HUES6 (cell line): ENCODE data around the gene SYTL3.

Experiments used
- H3K27ac ChIP-seq: 2 replicates; pipeline ENCODE4 v1.7.0; 2013; ENCODE audit warnings: low read depth, mild to moderate bottlenecking, low read length, inconsistent platforms
- H3K27me3 ChIP-seq: 2 replicates; pipeline ENCODE4 v1.6.1; 2013; ENCODE audit warnings: low read length; ENCODE audit not compliant: control insufficient read depth, insufficient read depth
- H3K36me3 ChIP-seq: 2 replicates; pipeline ENCODE4 v1.6.1; 2013; ENCODE audit warnings: low read length; ENCODE audit not compliant: control insufficient read depth, insufficient read depth
- H3K4me1 ChIP-seq: 2 replicates; pipeline ENCODE4 v1.6.1; 2013; ENCODE audit warnings: low read length; ENCODE audit not compliant: control insufficient read depth, insufficient read depth
- H3K4me3 ChIP-seq: 2 replicates; pipeline ENCODE4 v1.5.1; 2013; ENCODE audit warnings: low read depth, low read length
- H3K9ac ChIP-seq: one replicate; pipeline ENCODE4 v1.6.1; 2013; ENCODE audit warnings: mild to moderate bottlenecking, low read length
- H3K9me3 ChIP-seq: 2 replicates; pipeline ENCODE4 v1.6.1; 2013; ENCODE audit warnings: low read depth, low read length; ENCODE audit not compliant: control insufficient read depth, insufficient read depth

The SYTL3 gene

DNA sequence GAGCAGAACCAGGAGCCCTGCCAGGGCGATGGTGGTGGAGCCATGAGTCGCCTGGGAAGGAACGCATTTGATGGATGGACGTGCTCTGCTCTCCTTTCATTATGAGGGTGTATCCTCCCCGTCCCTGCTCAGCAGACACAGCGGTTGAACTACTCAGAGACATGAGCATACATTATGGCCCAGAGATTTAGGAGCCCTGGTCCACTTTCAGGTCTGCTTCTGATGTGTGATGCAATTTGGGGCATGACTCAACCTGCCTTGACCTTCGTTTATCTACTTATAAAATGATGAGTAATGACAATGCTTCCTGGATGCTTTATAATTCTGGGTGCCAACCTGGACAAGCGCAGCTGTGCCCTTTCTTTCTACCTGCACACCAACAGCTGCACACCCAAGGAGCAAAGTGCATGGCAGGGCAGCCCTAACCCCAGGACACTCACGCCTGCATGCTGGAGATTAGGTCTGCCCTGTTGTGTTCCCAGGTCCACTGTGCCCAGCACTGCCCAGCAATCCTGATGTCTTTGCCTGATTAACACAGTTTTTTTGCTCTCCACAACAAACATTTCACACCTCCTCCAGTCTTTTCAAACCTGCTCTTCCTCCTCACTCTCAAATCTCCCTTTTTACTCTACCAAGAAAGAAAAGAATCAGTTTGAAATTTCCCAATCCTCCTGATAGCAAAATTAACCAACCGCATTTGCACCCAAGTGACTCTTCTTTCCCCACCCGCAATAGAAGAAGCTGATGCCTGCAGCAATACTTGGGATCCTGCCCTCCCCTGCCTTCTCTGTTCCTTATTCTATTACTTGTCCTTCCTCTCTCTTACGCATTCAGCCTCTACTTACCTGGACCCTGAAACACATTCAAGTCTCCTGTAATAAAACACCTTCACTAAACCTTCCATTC lies 88.1 kb downstream of the SYTL3 start:
- Histone ChIP-seq H3K27me3 (no peaks in the 10 kb centered on the region), H3K4me3 (no peak overlapping the region), H3K4me1 (no peaks in the 10 kb centered on the region), H3K9ac (no peak overlapping the region), H3K36me3 (no peaks in the 10 kb centered on the region), H3K27ac (no peak overlapping the region), H3K9me3 (peaks cover 14% of the 10 kb centered on the region)

DNA sequence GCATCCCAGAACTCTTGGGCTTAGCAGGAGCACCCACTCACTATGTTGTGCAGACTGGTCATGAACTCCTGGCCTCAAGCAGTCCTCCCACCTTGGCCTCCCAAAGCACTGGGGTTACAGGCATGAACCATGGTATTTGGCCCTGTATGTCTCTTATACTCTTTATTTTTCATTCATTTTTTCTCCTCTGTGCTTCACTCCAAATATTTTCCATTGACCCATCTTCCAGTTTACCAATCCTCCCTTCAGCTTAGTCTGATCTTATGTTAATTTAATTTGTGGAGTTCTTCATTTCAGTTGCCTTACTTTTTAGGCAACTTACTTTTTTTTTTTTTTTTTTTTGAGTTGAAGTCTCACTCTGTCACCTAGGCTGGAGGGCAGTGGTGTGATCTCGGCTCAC lies 89.8 kb downstream of the SYTL3 start:
- Histone ChIP-seq H3K4me3 (no peak overlapping the region), H3K27ac (no peak overlapping the region), H3K9me3 (peaks cover 7% of the 10 kb centered on the region), H3K27me3 (no peaks in the 10 kb centered on the region), H3K4me1 (no peaks in the 10 kb centered on the region), H3K9ac (no peak overlapping the region), H3K36me3 (no peaks in the 10 kb centered on the region)

DNA sequence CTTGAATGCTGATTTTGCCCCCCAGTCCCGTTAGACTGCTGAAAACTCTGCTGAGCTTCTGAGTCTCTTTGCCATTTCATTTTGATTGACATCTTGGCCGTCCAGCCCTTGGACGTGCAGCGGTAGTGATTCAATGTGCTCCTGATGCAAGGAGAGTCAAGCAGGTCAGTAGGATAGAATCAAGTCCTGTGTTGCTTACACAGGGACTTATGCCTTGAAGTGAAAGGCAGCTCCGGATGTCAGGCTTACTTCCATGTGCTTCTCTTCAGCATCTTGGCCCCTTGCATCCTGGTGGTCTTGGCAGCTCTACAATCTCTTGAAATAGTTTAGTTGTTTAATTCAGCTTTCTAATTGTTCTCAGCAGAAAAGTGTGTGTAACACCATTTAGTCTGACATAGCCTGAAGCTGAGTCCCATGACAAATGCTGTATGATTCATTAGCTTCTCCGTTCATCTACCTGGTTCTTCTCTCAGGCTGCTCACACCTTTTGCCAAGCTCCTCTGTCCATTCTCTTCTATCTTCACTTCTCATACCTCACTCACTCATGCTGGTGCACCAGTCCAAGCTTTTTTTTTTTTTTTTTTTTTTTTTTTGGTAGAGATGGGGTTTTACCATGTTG lies 93.3 kb downstream of the SYTL3 start:
- no peak overlapping the region for H3K27ac ChIP-seq
- no peaks in the 10 kb centered on the region for H3K36me3 ChIP-seq
- H3K9me3 ChIP-seq: peaks cover 5% of the 10 kb centered on the region
- H3K27me3 ChIP-seq: no peaks in the 10 kb centered on the region
- H3K4me3 ChIP-seq: no peak overlapping the region
- no peak overlapping the region for H3K9ac ChIP-seq
- no peaks in the 10 kb centered on the region for H3K4me1 ChIP-seq

DNA sequence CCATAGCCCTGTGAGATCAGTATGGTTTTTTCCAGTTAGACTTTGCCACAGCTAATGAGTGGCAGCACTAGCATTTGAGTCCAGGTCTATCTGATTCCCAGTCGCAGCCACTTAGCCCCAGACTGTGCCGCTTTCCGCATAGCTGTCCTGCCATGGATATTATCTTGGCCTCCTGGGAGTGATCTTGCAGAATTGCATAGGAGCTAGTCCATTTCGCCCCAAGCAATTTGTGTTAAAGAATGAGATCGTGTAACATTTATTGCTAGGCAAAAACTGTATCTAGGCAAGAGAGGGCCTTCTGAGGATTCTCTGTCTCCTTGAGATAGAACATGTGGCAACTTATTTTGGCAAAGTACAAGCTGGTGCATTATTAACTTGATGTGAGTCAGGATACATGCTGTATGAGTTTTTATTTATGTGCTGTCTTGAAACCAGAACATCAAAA lies 95.2 kb downstream of the SYTL3 start:
- Histone ChIP-seq H3K4me1 (no peaks in the 10 kb centered on the region), H3K4me3 (no peak overlapping the region), H3K9ac (no peak overlapping the region), H3K27ac (no peak overlapping the region), H3K27me3 (no peaks in the 10 kb centered on the region), H3K9me3 (no peaks in the 10 kb centered on the region), H3K36me3 (no peaks in the 10 kb centered on the region)

DNA sequence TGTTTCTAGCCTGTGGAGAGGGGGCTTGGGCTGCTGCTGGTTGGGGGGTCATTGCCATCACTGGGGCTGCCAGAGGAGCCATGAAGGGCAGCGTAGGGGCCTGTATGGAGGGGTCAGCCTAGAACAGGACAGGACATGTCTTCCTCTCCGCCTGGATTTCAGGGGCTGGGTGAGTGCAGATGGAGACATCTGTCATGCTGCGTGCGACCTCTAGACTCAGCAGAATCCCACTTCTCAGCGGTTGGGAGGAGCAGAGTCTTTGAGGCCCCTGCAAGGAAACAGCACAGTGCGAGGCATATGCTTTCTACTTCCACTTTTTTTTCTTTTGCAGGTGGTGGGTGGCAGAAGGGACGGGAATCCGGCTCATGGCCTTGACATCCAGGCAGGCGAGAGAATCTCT lies 101.4 kb downstream of the SYTL3 start:
- no peak overlapping the region for H3K4me3 ChIP-seq
- H3K4me1 ChIP-seq: peaks cover 13% of the 10 kb centered on the region
- H3K9me3 ChIP-seq: no peaks in the 10 kb centered on the region
- H3K27me3 ChIP-seq: no peaks in the 10 kb centered on the region
- no peaks in the 10 kb centered on the region for H3K36me3 ChIP-seq
- no peak overlapping the region for H3K9ac ChIP-seq
- no peak overlapping the region for H3K27ac ChIP-seq

DNA sequence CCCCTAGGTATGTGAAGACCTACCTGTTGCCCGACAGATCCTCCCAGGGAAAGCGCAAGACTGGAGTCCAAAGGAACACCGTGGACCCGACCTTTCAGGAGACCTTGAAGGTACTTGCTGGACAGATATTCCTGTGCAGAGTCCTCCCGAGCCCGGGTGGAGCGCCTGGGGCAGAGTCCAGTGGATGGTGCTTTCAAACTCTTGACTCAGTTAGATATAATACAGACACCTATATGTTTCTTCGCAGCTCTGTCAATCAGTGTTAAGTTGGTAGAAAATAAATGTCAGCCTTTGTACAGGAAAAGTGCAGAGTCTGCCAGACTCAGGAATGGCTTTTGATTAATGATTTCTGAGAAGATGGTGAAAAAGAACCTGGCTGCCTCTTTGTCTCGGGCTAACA lies 102.1 kb downstream of the SYTL3 start:
- H3K27me3 ChIP-seq: no peaks in the 10 kb centered on the region
- no peaks in the 10 kb centered on the region for H3K36me3 ChIP-seq
- H3K4me1 ChIP-seq: peaks cover 13% of the 10 kb centered on the region
- H3K4me3 ChIP-seq: no peak overlapping the region
- H3K9me3 ChIP-seq: no peaks in the 10 kb centered on the region
- H3K9ac ChIP-seq: no peak overlapping the region
- H3K27ac ChIP-seq: no peak overlapping the region

DNA sequence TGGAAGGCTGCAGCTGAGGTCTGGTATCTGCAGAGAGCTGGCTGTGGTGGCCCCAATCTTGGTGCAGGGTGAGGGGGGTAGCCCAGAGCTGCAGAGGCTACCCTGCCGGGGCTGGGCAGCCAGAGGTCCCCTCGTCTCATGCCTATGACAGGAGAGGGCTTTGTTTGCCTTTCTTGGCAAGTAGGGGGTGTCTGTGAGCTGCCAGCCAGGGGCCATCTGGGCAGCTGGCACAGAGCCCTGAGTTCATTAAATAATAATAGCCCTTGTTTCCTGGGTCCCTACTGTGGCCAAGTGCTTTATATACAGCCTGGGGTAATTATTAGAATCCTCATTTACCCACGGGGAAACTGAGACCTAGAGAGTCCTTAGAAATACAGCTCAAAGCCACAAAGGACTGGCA lies 102.8 kb downstream of the SYTL3 start:
- H3K27ac ChIP-seq: no peak overlapping the region
- no peak overlapping the region for H3K4me3 ChIP-seq
- peaks cover 18% of the 10 kb centered on the region for H3K4me1 ChIP-seq
- H3K9me3 ChIP-seq: no peaks in the 10 kb centered on the region
- no peaks in the 10 kb centered on the region for H3K36me3 ChIP-seq
- H3K27me3 ChIP-seq: no peaks in the 10 kb centered on the region
- H3K9ac ChIP-seq: no peak overlapping the region

DNA sequence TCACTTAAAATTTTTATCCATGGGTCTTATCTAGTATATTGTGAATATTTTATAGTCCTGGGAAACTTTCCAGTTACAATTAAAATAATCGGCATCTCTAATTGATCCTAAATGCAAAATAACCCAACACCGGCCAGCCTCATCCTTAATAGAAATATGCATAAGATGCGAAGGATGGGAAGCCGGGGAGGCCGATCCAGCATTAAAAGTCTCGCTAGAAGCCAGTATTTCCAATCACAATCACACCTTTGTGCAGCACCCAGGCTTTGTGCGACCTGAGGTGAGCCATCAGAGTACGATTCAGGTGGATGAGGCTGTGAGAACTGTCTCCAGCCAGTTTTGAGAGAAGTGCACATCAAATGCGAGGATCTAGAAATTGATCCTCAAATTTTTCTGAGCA lies 104.0 kb downstream of the SYTL3 start:
- H3K27ac ChIP-seq: no peak overlapping the region
- H3K27me3 ChIP-seq: no peaks in the 10 kb centered on the region
- H3K9ac ChIP-seq: no peak overlapping the region

DNA sequence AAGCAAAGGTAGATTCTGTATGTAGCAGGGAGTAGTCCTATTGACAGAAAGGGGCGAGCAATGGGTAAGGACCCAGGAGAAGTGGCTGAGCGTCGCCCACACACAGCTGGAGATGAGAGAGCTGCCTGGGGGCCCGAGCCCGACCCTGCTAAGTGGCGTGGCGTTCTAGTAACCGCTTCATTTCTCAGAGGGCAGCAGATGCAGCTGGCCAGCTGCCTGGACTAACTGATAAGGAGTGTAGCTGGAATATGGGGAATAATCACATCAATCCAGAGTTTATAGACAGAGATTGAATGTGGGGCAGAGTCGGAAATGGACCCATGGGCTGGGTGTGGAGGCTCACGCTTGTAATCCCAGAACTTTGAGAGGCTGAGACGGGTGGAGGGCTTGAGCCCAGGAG lies 104.9 kb downstream of the SYTL3 start:
- Histone ChIP-seq H3K27ac (no peak overlapping the region), H3K36me3 (no peaks in the 10 kb centered on the region), H3K9ac (no peak overlapping the region), H3K27me3 (no peaks in the 10 kb centered on the region), H3K4me1 (peaks cover 33% of the 10 kb centered on the region), H3K4me3 (no peak overlapping the region), H3K9me3 (no peaks in the 10 kb centered on the region)

More for the DNA sequence above, 104.0 kb downstream of the SYTL3 start:
- peaks cover 30% of the 10 kb centered on the region for H3K4me1 ChIP-seq
- no peaks in the 10 kb centered on the region for H3K36me3 ChIP-seq
- no peaks in the 10 kb centered on the region for H3K9me3 ChIP-seq
- no peak overlapping the region for H3K4me3 ChIP-seq

DNA sequence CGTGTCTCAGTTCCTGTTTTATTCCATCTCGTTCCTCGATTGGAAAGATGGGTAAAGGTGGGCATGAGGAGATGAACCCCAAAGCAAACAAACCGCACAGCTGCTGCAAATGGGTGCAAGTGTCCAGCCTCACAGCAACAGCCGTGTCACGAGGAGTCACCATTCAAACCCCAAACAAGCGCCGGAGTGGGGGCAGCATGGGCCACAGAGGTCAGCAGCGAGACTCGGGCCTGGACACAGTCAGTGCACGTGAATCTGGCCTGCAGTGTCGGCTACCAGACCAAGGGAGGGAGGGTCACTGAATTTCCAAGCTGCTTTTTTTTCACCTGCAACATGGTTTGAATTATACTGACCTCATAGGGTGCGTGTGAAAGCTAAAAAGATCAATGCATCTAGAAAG lies 105.8 kb downstream of the SYTL3 start:
- Histone ChIP-seq H3K9ac (no peak overlapping the region), H3K4me1 (peaks cover 35% of the 10 kb centered on the region), H3K27me3 (no peaks in the 10 kb centered on the region), H3K4me3 (no peak overlapping the region), H3K27ac (no peak overlapping the region), H3K36me3 (no peaks in the 10 kb centered on the region), H3K9me3 (no peaks in the 10 kb centered on the region)

DNA sequence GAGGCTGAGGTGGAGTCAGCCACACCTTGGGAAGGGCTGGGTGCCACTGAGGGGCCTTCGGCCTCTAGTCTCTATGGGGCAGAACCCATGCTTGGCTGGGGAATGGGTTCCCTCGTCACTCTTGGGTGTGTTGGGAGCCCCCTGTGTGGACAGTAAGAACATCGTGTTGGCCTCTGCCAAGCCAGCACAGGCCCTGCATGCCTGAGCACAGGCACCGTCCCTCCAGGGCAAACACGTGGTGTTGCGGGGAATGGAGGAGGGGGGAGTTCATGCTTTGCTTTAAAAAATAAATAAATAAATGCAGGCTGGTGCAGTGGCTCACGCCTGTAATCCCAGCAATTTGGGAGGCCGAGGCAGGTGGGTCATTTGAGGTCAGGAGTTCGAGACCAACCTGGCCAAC lies 106.3 kb downstream of the SYTL3 start:
- H3K27me3 ChIP-seq: no peaks in the 10 kb centered on the region
- H3K9ac ChIP-seq: no peak overlapping the region
- H3K27ac ChIP-seq: no peak overlapping the region
- H3K4me1 ChIP-seq: peaks cover 39% of the 10 kb centered on the region
- no peaks in the 10 kb centered on the region for H3K36me3 ChIP-seq
- no peak overlapping the region for H3K4me3 ChIP-seq
- no peaks in the 10 kb centered on the region for H3K9me3 ChIP-seq
